Esophagus muscularis mucosa (tissue), 4 donors: ENCODE data around the gene TLK2.

Source experiments
- CTCF ChIP-seq, 3 experiments: fragments of 200-600 bp in 2 of 3; fragments of 450-650 bp in 1 of 3; sonication (generic) in 2 of 3; IDR thresholded peaks; one replicate each; pipeline ENCODE4 v1.5.1; 2017 to 2019; ENCODE audit warnings: antibody characterized with exemption in 3 of 3, mild to moderate bottlenecking in 2 of 3, moderate library complexity in 1 of 3
- EP300 ChIP-seq: sonication (generic); formaldehyde crosslinking; IDR thresholded peaks from one replicate; pipeline ENCODE4 v1.6.1; 2017; ENCODE audit warnings: antibody characterized with exemption
- POLR2A ChIP-seq: fragments of 450-650 bp; IDR thresholded peaks from one replicate; pipeline ENCODE4 v1.6.1; 2017; ENCODE audit warnings: antibody characterized with exemption, moderate library complexity, mild to moderate bottlenecking, low read depth
- POLR2AphosphoS5 ChIP-seq, 2 donors: sonication (generic); formaldehyde crosslinking; IDR thresholded peaks; one replicate each; pipeline ENCODE4 v1.6.1; 2017; ENCODE audit warnings: antibody characterized with exemption in 2 of 2

GRCh38 chr17:62576382-62576781 lies 97.8 kb downstream of the TLK2 start:
- TF ChIP-seq EP300 (no peak), POLR2A (no peak), CTCF (IDR thresholded peaks at IDR 0.05) (no peak), POLR2AphosphoS5 (IDR thresholded peaks at IDR 0.05) (no peak)
